ENCODE data around the gene MAPKBP1. TPM values are rescaled to one million over a fixed set of nuclear protein-coding genes. Genes with fewer than 3 reads are reported as not detected.

Gene MAPKBP1
- total and polyA plus RNA-seq, 2 of the 8 experiments (the other 6 are each of a cell fraction or from before 2014, with no cell fraction given) = 4.3 to 11.3 TPM

GRCh38 chr15:41809526-41810220 is 35.4 kb downstream of the MAPKBP1 start:
- POLR2A ChIA-PET (ENCODE audit: partially characterized antibody) = interaction anchor here (0.6 to 4.2 kb wide), 4 partner anchors 33 to 247 kb away, joined by 3 to 23 read pairs (median 4); partner anchors contain the start of gene MAPKBP1
- Histone ChIP-seq H3K27ac (ENCODE audit: low read depth, low read length) (no peak overlapping the region), H3K23me2 (ENCODE audit: low read depth, low read length) (no peaks in the 10 kb centered on the region), H3K4me2 (ENCODE audit: insufficient read depth in 1 of 2, low read depth in 2 of 2, low read length in 2 of 2) (no peak overlapping the region), H4K8ac (ENCODE audit: extremely low read depth, insufficient read depth, low read length) (no peak overlapping the region), H2AK5ac (ENCODE audit: low read depth, low read length) (no peak overlapping the region), H3K23ac (ENCODE audit: insufficient read length) (no peak overlapping the region), H2BK5ac (ENCODE audit: low read depth, low read length) (no peak overlapping the region), H4K20me1 (replicated peaks in 1 of 2; ENCODE audit: control insufficient read depth in 1 of 2, insufficient read depth in 2 of 2, low read length in 2 of 2) (no peaks in the 10 kb centered on the region), H3K36me3 (ENCODE audit: control insufficient read depth in 2 of 4, insufficient read depth in 4 of 4, low read length in 3 of 4) (peaks cover 0 to 2% (median 0%) of the 10 kb centered on the region in 4 experiments; a peak in 2 of 8 replicates), H2BK12ac (ENCODE audit: low read depth, low read length) (no peak overlapping the region), H2AFZ (ENCODE audit: low read length) (no peak overlapping the region), H3K79me2 (ENCODE audit: control insufficient read depth in 1 of 2, insufficient read depth in 2 of 2, low read length in 2 of 2) (no peaks in the 10 kb centered on the region), H3K4me3 (ENCODE audit: extremely low read depth in 1 of 4, insufficient read depth in 2 of 4, low read depth in 3 of 4, low read length in 4 of 4) (no peak overlapping the region), H3K18ac (ENCODE audit: extremely low read depth, low read length) (no peak overlapping the region), H4K5ac (ENCODE audit: insufficient read length, low read depth, low read length) (no peak overlapping the region), H3K14ac (ENCODE audit: insufficient read length) (no peak overlapping the region), H2BK15ac (ENCODE audit: low read length) (no peak overlapping the region), H3K27me3 (replicated peaks in 1 of 4; ENCODE audit: control insufficient read depth in 3 of 4, extremely low read depth in 1 of 4, insufficient read depth in 3 of 4, low read length in 3 of 4) (no peaks in the 10 kb centered on the region), H3K4ac (replicated peaks; ENCODE audit: insufficient read length, low read depth, low read length) (no peak overlapping the region), H3K9me3 (ENCODE audit: insufficient read depth in 2 of 2, low read depth in 1 of 2, low read length in 1 of 2) (no peaks in the 10 kb centered on the region), H4K91ac (replicated peaks; ENCODE audit: insufficient read length, low read length) (no peak overlapping the region), H3K56ac (replicated peaks; ENCODE audit: insufficient read length, low read depth, low read length) (no peak overlapping the region), H2BK20ac (ENCODE audit: low read length) (no peak overlapping the region), H3K79me1 (ENCODE audit: low read depth, low read length) (no peaks in the 10 kb centered on the region), H3K4me1 (replicated peaks in 1 of 4; ENCODE audit: control insufficient read depth in 3 of 4, insufficient read depth in 4 of 4, low read length in 3 of 4) (peaks cover 0 to 4% (median 2%) of the 10 kb centered on the region in 4 experiments; a peak in 5 of 7 replicates), H3K9ac (replicated peaks in 1 of 4; ENCODE audit: extremely low read depth in 1 of 4, low read depth in 3 of 4, low read length in 3 of 4) (no peak overlapping the region), H2BK120ac (replicated peaks; ENCODE audit: low read depth, low read length) (no peak overlapping the region)
- CTCF ChIA-PET (ENCODE audit: partially characterized antibody) = interaction anchor here (0.6 to 13.7 kb wide), 19 partner anchors 9 to 1177 kb away, joined by 3 to 283 read pairs (median 5); partner anchors contain the start of gene MAPKBP1
- DNase-seq (ENCODE audit: low read depth in 1 of 2, low spot score in 2 of 2) (no peak), FAIRE-seq (no peak)
- 82% methylated on average over 12 of the region's 12 CpGs; no CpG with 5 or more reads in 1 of the 2 experiments for WGBS, 2 experiments (ENCODE audit: extremely low coverage in 1 of 2, insufficient coverage in 1 of 2, insufficient read length in 1 of 2, insufficient replicate concordance in 2 of 2, low coverage in 1 of 2, low lambda C conversion rate in 2 of 2, missing lambda C conversion rate in 1 of 2)
- TF ChIP-seq MAX (IDR thresholded peaks at IDR 0.05) (no peak), TAF7 (optimal IDR thresholded peaks at IDR 0.05; ENCODE audit: borderline replicate concordance, low read depth, low read length) (no peak), CTBP2 (IDR thresholded peaks at IDR 0.05; ENCODE audit: borderline replicate concordance, insufficient read depth, insufficient read length, low read length) (no peak), HDAC2 (IDR thresholded peaks at IDR 0.05; ENCODE audit: borderline replicate concordance in 1 of 2, low read depth in 2 of 2, low read length in 2 of 2) (no peak), POLR2A (IDR thresholded peaks at IDR 0.05; ENCODE audit: control extremely low read depth in 1 of 2, low read depth in 2 of 2, low read length in 2 of 2) (no peak), RAD21 (IDR thresholded peaks at IDR 0.05 in 1 of 2, conservative IDR thresholded peaks at IDR 0.05 in 1 of 2; ENCODE audit: low read depth in 2 of 2, low read length in 2 of 2) (no peak), SAP30 (IDR thresholded peaks at IDR 0.05; ENCODE audit: insufficient read depth, insufficient replicate concordance, low read length) (no peak), TAF1 (IDR thresholded peaks at IDR 0.05; ENCODE audit: low read depth, low read length) (no peak), BRCA1 (IDR thresholded peaks at IDR 0.05; ENCODE audit: low read depth, low read length) (no peak)

Measured in H1 (cell line).